ENCODE data around the gene PSAP. TPM values are rescaled to one million over a fixed set of nuclear protein-coding genes. Genes with fewer than 3 reads are reported as not detected.

Gene PSAP
- total and polyA plus RNA-seq, 2 experiments from 2014 or later = 686 to 987 TPM

DNA sequence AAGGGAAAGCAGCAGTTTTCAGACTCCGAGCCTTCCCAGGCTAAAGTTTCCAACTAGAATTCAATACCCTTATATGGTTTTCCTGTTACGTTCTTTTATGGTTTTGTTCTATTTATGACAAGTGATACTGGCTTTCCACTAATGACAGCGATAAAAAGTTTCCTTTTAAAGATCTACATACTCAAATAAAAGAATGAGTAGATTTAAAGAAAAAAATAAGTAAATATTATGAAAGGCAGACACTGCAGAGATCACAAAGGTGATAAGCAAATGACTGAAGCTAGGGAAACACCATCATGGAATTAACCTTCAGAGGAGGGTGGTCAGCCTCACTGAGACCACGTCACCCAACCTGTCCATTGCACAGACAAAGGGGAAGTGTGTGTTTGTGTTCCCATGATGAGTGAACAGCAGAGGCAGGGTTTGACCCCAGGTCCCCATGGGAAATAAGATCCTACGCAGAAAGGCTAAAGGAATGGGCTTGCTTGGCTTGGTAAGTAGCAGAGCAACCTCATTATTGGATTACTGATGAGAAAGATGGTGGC is 81.7 kb downstream of the PSAP start:
- WGBS (ENCODE audit: low lambda C conversion rate, missing lambda C conversion rate) = 67% methylated on average over 5 of the region's 5 CpGs
- H3K4me2 ChIP-seq = peak overlapping the region; percentile 30
- no peak overlapping the region for H2AFZ ChIP-seq

DNA sequence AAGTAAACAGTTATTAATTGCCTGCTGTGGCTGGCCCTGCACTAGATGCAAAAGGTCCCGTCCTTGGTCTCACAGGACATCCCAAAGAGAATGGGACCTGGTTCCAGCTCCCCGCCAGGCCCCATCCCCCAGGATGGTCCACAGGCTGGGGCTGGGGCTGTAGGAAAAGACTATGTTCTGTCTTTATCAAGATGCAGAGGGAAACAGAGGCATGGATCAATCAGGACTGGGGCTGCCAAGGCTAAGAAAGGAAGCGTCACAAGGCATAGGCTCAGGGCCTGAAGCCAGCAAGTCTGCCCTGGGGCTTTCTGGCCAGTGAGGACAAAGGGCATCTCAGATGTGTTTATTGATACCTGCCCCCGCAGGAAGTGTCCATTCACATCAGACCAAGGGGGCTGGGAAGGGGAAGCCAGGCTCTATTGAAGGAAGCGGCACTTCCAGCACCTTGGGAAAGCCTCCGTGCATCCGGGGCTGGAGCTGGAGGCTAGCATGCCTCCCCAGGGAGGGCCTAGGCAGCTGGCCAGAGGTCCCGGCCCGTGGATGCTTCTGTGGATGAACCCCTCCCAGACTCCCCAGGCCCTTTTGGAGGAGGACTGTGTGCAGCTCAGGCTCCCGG is 83.5 kb downstream of the PSAP start:
- no peaks in the 10 kb centered on the region for H4K20me1 ChIP-seq (ENCODE audit: insufficient read depth, poor library complexity, severe bottlenecking)
- peak overlapping the region; percentile 96 for H3K27ac ChIP-seq
- peak; percentile 57 for DNase-seq (ENCODE audit: low spot score)
- H3K27me3 ChIP-seq = no peaks in the 10 kb centered on the region
- H2AFZ ChIP-seq = no peak overlapping the region
- H3K4me1 ChIP-seq (ENCODE audit: insufficient read depth) = peaks cover 41% of the 10 kb centered on the region
- no peak for TF ChIP-seq EZH2phosphoT487 (IDR thresholded peaks at IDR 0.05; ENCODE audit: low read depth, severe bottlenecking, unreplicated experiment)
- TF ChIP-seq, protein P1, sequence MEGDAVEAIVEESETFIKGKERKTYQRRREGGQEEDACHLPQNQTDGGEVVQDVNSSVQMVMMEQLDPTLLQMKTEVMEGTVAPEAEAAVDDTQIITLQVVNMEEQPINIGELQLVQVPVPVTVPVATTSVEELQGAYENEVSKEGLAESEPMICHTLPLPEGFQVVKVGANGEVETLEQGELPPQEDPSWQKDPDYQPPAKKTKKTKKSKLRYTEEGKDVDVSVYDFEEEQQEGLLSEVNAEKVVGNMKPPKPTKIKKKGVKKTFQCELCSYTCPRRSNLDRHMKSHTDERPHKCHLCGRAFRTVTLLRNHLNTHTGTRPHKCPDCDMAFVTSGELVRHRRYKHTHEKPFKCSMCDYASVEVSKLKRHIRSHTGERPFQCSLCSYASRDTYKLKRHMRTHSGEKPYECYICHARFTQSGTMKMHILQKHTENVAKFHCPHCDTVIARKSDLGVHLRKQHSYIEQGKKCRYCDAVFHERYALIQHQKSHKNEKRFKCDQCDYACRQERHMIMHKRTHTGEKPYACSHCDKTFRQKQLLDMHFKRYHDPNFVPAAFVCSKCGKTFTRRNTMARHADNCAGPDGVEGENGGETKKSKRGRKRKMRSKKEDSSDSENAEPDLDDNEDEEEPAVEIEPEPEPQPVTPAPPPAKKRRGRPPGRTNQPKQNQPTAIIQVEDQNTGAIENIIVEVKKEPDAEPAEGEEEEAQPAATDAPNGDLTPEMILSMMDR (IDR thresholded peaks at IDR 0.05; ENCODE audit: poor library complexity) = no peak
- no peaks in the 10 kb centered on the region for H3K79me2 ChIP-seq
- 62% methylated on average over 10 of the region's 10 CpGs for WGBS (ENCODE audit: low lambda C conversion rate, missing lambda C conversion rate)
- H3K4me3 ChIP-seq = no peak overlapping the region
- no peaks in the 10 kb centered on the region for H3K9me3 ChIP-seq (ENCODE audit: low read depth)
- H3K4me2 ChIP-seq = peak overlapping the region; percentile 59
- H3K9me2 ChIP-seq (replicated peaks; ENCODE audit: insufficient read depth) = no peaks in the 10 kb centered on the region
- no peaks in the 10 kb centered on the region for H3K36me3 ChIP-seq (replicated peaks; ENCODE audit: insufficient read depth, low read depth)

More for the DNA sequence above, 81.7 kb downstream of the PSAP start:
- Histone ChIP-seq H3K27ac (peak overlapping the region; percentile 96), H3K27me3 (no peaks in the 10 kb centered on the region), H3K4me3 (no peak overlapping the region), H3K79me2 (no peaks in the 10 kb centered on the region), H3K4me1 (ENCODE audit: insufficient read depth) (peaks cover 55% of the 10 kb centered on the region), H3K9me3 (ENCODE audit: low read depth) (no peaks in the 10 kb centered on the region), H4K20me1 (ENCODE audit: insufficient read depth, poor library complexity, severe bottlenecking) (no peaks in the 10 kb centered on the region), H3K36me3 (replicated peaks; ENCODE audit: insufficient read depth, low read depth) (no peaks in the 10 kb centered on the region), H3K9me2 (replicated peaks; ENCODE audit: insufficient read depth) (no peaks in the 10 kb centered on the region)
- no peak for TF ChIP-seq EZH2phosphoT487 (IDR thresholded peaks at IDR 0.05; ENCODE audit: low read depth, severe bottlenecking, unreplicated experiment)
- TF ChIP-seq EZH2 (IDR thresholded peaks at IDR 0.05; ENCODE audit: borderline replicate concordance) = no peak
- TF ChIP-seq, protein P1 (IDR thresholded peaks at IDR 0.05; ENCODE audit: poor library complexity) = no peak
- DNase-seq (ENCODE audit: low spot score) = no peak

DNA sequence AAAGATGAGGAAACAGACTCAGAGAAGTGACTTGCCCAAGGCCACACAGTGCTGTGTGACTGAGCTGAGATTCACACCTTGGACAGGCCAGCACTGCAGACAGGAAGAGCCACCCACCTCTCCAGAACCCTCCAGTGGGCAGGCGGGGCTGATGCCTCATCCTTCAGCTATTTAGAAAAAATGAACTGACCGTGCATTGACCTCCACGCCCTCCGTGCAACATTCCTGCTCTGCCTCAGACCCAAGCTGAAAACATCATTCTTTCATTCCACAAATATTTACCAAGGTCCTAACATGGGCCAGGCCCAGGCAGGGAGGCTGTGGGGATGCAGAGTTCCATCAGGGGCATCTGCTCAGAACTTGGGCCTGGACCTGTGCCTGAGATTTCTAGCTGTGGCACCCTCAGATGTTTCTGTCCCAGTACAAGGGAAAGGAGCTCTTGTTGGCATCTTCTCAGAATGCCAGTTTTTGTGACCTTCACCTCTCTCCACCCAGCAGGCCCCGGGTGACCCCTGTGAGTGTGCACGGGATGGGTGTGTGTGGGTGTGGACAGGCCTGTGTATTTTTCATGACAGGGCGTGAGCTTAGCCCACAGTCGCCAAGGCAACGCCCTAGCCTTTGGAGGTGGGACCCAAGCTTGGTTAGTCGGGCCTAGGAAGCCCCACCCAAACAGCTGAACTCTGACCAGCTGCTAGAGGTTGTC is 84.2 kb downstream of the PSAP start:
- Histone ChIP-seq H3K36me3 (replicated peaks; ENCODE audit: insufficient read depth, low read depth) (no peaks in the 10 kb centered on the region), H3K9me3 (ENCODE audit: low read depth) (no peaks in the 10 kb centered on the region), H3K4me3 (no peak overlapping the region), H2AFZ (no peak overlapping the region), H3K4me1 (ENCODE audit: insufficient read depth) (peaks cover 38% of the 10 kb centered on the region), H3K9me2 (replicated peaks; ENCODE audit: insufficient read depth) (no peaks in the 10 kb centered on the region), H3K27me3 (no peaks in the 10 kb centered on the region), H4K20me1 (ENCODE audit: insufficient read depth, poor library complexity, severe bottlenecking) (no peaks in the 10 kb centered on the region), H3K4me2 (peak overlapping the region; percentile 16), H3K27ac (peak overlapping the region; percentile 96), H3K79me2 (no peaks in the 10 kb centered on the region)
- DNase-seq (ENCODE audit: low spot score) = peak; percentile 90
- TF ChIP-seq EZH2phosphoT487 (IDR thresholded peaks at IDR 0.05; ENCODE audit: low read depth, severe bottlenecking, unreplicated experiment) (no peak), EZH2 (IDR thresholded peaks at IDR 0.05; ENCODE audit: borderline replicate concordance) (no peak)
- TF ChIP-seq, protein P1 (IDR thresholded peaks at IDR 0.05; ENCODE audit: poor library complexity) = no peak
- 31% methylated on average over 10 of the region's 10 CpGs for WGBS (ENCODE audit: low lambda C conversion rate, missing lambda C conversion rate)

Small RNA genes lying within 50 kb of the gene (microRNA-seq; reads per million reads assigned to microRNA genes)
- gene MIR7152 = not detected

Small RNA genes lying within 50 kb of the gene (small RNA-seq; reads per million reads assigned to genes)
- gene MIR7152 = not detected
- not detected for gene RNU7-38P

Other genes starting within 250 kb of the PSAP start
- not detected in 2 replicates for gene C10orf105, start 131.5 kb downstream of the PSAP start, total RNA-seq
- gene C10orf105, start 131.5 kb downstream of the PSAP start, polyA plus RNA-seq = 0.21 TPM in 1 of 2 replicates, not detected in the other
- gene VSIR, start 77.7 kb downstream of the PSAP start, total RNA-seq = 10.1 and 13.6 TPM in 2 replicates
- 43.4 and 45.5 TPM in 2 replicates for gene VSIR, start 77.7 kb downstream of the PSAP start, polyA plus RNA-seq
- 13.0 and 14.1 TPM in 2 replicates for gene CHST3, start 113.1 kb upstream of the PSAP start, total RNA-seq
- gene CHST3, start 113.1 kb upstream of the PSAP start, polyA plus RNA-seq = 6.1 and 6.8 TPM in 2 replicates
- 3.0 and 3.2 TPM in 2 replicates for gene SPOCK2, start 237.3 kb upstream of the PSAP start, total RNA-seq
- 3.1 and 5.2 TPM in 2 replicates for gene SPOCK2, start 237.3 kb upstream of the PSAP start, polyA plus RNA-seq

Data from hepatocyte (in vitro differentiated cells).